ENCODE results near the gene GLA.

GRCh38 chrX:101394372-101394771 lies 13.4 kb downstream of the GLA start:
- TF ChIP-seq FOXK2 (IDR thresholded peaks at IDR 0.05) (no peak), FOXA1 (IDR thresholded peaks at IDR 0.05) (no peak)

All from HEK293T (cell line).